ENCODE results near the gene LARP1.

The LARP1 gene

GRCh38 chr5:154801083-154801482 lies 45.9 kb downstream of the LARP1 start:
- FAIRE-seq (no peak), DNase-seq (ENCODE audit: insufficient read length) (no peak)
- TF ChIP-seq TAF1 (IDR thresholded peaks at IDR 0.05; ENCODE audit: borderline replicate concordance, low read depth, low read length) (no peak), POLR2AphosphoS5 (IDR thresholded peaks at IDR 0.05; ENCODE audit: low read depth, low read length) (no peak), POLR2A (IDR thresholded peaks at IDR 0.05; ENCODE audit: low read depth, low read length) (no peak)

- DNase-seq (ENCODE audit: insufficient read length) (no peak), FAIRE-seq (no peak)
- TF ChIP-seq TAF1 (IDR thresholded peaks at IDR 0.05; ENCODE audit: borderline replicate concordance, low read depth, low read length) (no peak), POLR2A (IDR thresholded peaks at IDR 0.05; ENCODE audit: low read depth, low read length) (no peak), POLR2AphosphoS5 (IDR thresholded peaks at IDR 0.05; ENCODE audit: low read depth, low read length) (no peak)
Measured at GRCh38 chr5:154802050-154802449, 46.9 kb downstream of the LARP1 start.

GRCh38 chr5:154806176-154806575 lies 51.0 kb downstream of the LARP1 start:
- DNase-seq (ENCODE audit: insufficient read length): no peak
- no peak for FAIRE-seq
- TF ChIP-seq TAF1 (IDR thresholded peaks at IDR 0.05; ENCODE audit: borderline replicate concordance, low read depth, low read length): no peak
- no peak for TF ChIP-seq POLR2AphosphoS5 (IDR thresholded peaks at IDR 0.05; ENCODE audit: low read depth, low read length)
- TF ChIP-seq POLR2A (IDR thresholded peaks at IDR 0.05; ENCODE audit: low read depth, low read length): no peak

GRCh38 chr5:154811239-154811638 lies 56.1 kb downstream of the LARP1 start:
- TF ChIP-seq TAF1 (IDR thresholded peaks at IDR 0.05; ENCODE audit: borderline replicate concordance, low read depth, low read length): no peak
- TF ChIP-seq POLR2A (IDR thresholded peaks at IDR 0.05; ENCODE audit: low read depth, low read length): no peak
- no peak for TF ChIP-seq POLR2AphosphoS5 (IDR thresholded peaks at IDR 0.05; ENCODE audit: low read depth, low read length)
- FAIRE-seq (no peak), DNase-seq (ENCODE audit: insufficient read length) (no peak)

- DNase-seq (ENCODE audit: insufficient read length) (peak; percentile 42), FAIRE-seq (peak; percentile 27)
- TF ChIP-seq POLR2AphosphoS5 (IDR thresholded peaks at IDR 0.05; ENCODE audit: low read depth, low read length) (no peak), POLR2A (IDR thresholded peaks at IDR 0.05; ENCODE audit: low read depth, low read length) (no peak), TAF1 (IDR thresholded peaks at IDR 0.05; ENCODE audit: borderline replicate concordance, low read depth, low read length) (no peak)
Measured at GRCh38 chr5:154811653-154812465, 56.7 kb downstream of the LARP1 start.

- TF ChIP-seq TAF1 (IDR thresholded peaks at IDR 0.05; ENCODE audit: borderline replicate concordance, low read depth, low read length): no peak
- TF ChIP-seq POLR2A (IDR thresholded peaks at IDR 0.05; ENCODE audit: low read depth, low read length): no peak
- TF ChIP-seq POLR2AphosphoS5 (IDR thresholded peaks at IDR 0.05; ENCODE audit: low read depth, low read length): no peak
- FAIRE-seq: no peak
- no peak for DNase-seq (ENCODE audit: insufficient read length)
Measured at GRCh38 chr5:154813158-154813557, 58.0 kb downstream of the LARP1 start.

GRCh38 chr5:154813736-154814135 lies 58.6 kb downstream of the LARP1 start:
- FAIRE-seq: no peak
- no peak for DNase-seq (ENCODE audit: insufficient read length)
- no peak for TF ChIP-seq POLR2A (IDR thresholded peaks at IDR 0.05; ENCODE audit: low read depth, low read length)
- TF ChIP-seq TAF1 (IDR thresholded peaks at IDR 0.05; ENCODE audit: borderline replicate concordance, low read depth, low read length): no peak
- TF ChIP-seq POLR2AphosphoS5 (IDR thresholded peaks at IDR 0.05; ENCODE audit: low read depth, low read length): no peak

- DNase-seq (ENCODE audit: insufficient read length): no peak
- TF ChIP-seq POLR2AphosphoS5 (IDR thresholded peaks at IDR 0.05; ENCODE audit: low read depth, low read length) (no peak), POLR2A (IDR thresholded peaks at IDR 0.05; ENCODE audit: low read depth, low read length) (no peak), TAF1 (IDR thresholded peaks at IDR 0.05; ENCODE audit: borderline replicate concordance, low read depth, low read length) (no peak)
- no peak for FAIRE-seq
Measured at GRCh38 chr5:154815025-154815424, 59.8 kb downstream of the LARP1 start.

- DNase-seq (ENCODE audit: insufficient read length) (no peak), FAIRE-seq (no peak)
- no peak for TF ChIP-seq POLR2A (IDR thresholded peaks at IDR 0.05; ENCODE audit: low read depth, low read length)
- no peak for TF ChIP-seq TAF1 (IDR thresholded peaks at IDR 0.05; ENCODE audit: borderline replicate concordance, low read depth, low read length)
- no peak for TF ChIP-seq POLR2AphosphoS5 (IDR thresholded peaks at IDR 0.05; ENCODE audit: low read depth, low read length)
Measured at GRCh38 chr5:154815684-154816247, 60.6 kb downstream of the LARP1 start.

- no peak for TF ChIP-seq POLR2A (IDR thresholded peaks at IDR 0.05; ENCODE audit: low read depth, low read length)
- TF ChIP-seq TAF1 (IDR thresholded peaks at IDR 0.05; ENCODE audit: borderline replicate concordance, low read depth, low read length): no peak
- TF ChIP-seq POLR2AphosphoS5 (IDR thresholded peaks at IDR 0.05; ENCODE audit: low read depth, low read length): no peak
- FAIRE-seq (no peak), DNase-seq (ENCODE audit: insufficient read length) (no peak)
Measured at GRCh38 chr5:154816891-154817492, 61.8 kb downstream of the LARP1 start.

- no peak for FAIRE-seq
- DNase-seq (ENCODE audit: insufficient read length): no peak
- TF ChIP-seq POLR2A (IDR thresholded peaks at IDR 0.05; ENCODE audit: low read depth, low read length) (no peak), TAF1 (IDR thresholded peaks at IDR 0.05; ENCODE audit: borderline replicate concordance, low read depth, low read length) (no peak), POLR2AphosphoS5 (IDR thresholded peaks at IDR 0.05; ENCODE audit: low read depth, low read length) (no peak)
Measured at GRCh38 chr5:154817815-154818214, 62.6 kb downstream of the LARP1 start.
